H1 (cell line): ENCODE measurements around the gene CORO2B. TPM values are rescaled to one million over a fixed set of nuclear protein-coding genes. Genes with fewer than 3 reads are reported as not detected.
"Not testable (repeated sequence)": the region's sequence is repeated elsewhere in the genome, so short reads cannot be mapped to it uniquely, and the experiment has no call there.

Experiments
- CTCF ChIA-PET: fragments of 300-600 bp; sonication (Branson Sonifier 250); formaldehyde crosslinking; loops from one replicate; lab custom pipeline; 2021; ENCODE audit not compliant: partially characterized antibody; lab: Charles Lee
- POLR2A ChIA-PET: fragments of 300-600 bp; sonication (Branson Sonifier 250); formaldehyde crosslinking; loops from one replicate; lab custom pipeline; 2021; ENCODE audit warnings: inconsistent platforms; ENCODE audit not compliant: partially characterized antibody; lab: Charles Lee
- DNase-seq, 2 experiments: peaks; one replicate each; pipeline versions ENCODE4 v3.0.0 to v3.0.0-alpha.2; 2010 to 2022; ENCODE audit warnings: low spot score in 2 of 2, low read depth in 1 of 2, mixed read lengths in 1 of 2
- FAIRE-seq: peaks from 2 replicates; lab custom pipeline; 2011; peaks lifted over from hg19 to GRCh38; lab: Jason Lieb, UNC
- H2AFZ ChIP-seq: 2 replicates; pipeline ENCODE4 v1.8.1; 2012; ENCODE audit warnings: low read length, inconsistent platforms
- H2AK5ac ChIP-seq: 2 replicates; pipeline ENCODE4 v1.6.1; 2013; ENCODE audit warnings: low read depth, low read length
- H2BK120ac ChIP-seq: replicated peaks from 2 replicates; pipeline ENCODE3; 2013; ENCODE audit warnings: low read depth, low read length, inconsistent platforms
- H2BK12ac ChIP-seq: 2 replicates; pipeline ENCODE4 v1.6.1; 2013; ENCODE audit warnings: low read depth, low read length
- H2BK15ac ChIP-seq: 2 replicates; pipeline ENCODE4 v1.6.1; 2013; ENCODE audit warnings: low read length
- H2BK20ac ChIP-seq: 2 replicates; pipeline ENCODE4 v1.6.1; 2013; ENCODE audit warnings: low read length
- H2BK5ac ChIP-seq: 2 replicates; pipeline ENCODE4 v1.6.1; 2013; ENCODE audit warnings: low read depth, low read length
- H3K14ac ChIP-seq: 2 replicates; pipeline ENCODE4 v1.6.1; 2013; ENCODE audit warnings: inconsistent platforms; ENCODE audit not compliant: insufficient read length
- H3K18ac ChIP-seq: 2 replicates; pipeline ENCODE4 v1.6.1; 2013; ENCODE audit warnings: low read length; ENCODE audit errors: extremely low read depth
- H3K23ac ChIP-seq: 2 replicates; pipeline ENCODE4 v1.6.1; 2013; ENCODE audit warnings: inconsistent platforms; ENCODE audit not compliant: insufficient read length
- H3K23me2 ChIP-seq: 2 replicates; pipeline ENCODE4 v1.6.1; 2013; ENCODE audit warnings: low read depth, low read length
- H3K27ac ChIP-seq: 2 replicates; pipeline ENCODE4 v1.6.1; 2011; ENCODE audit warnings: low read depth, low read length, inconsistent platforms
- H3K27me3 ChIP-seq, 4 experiments: replicated peaks in 1 of 4; 1 replicate in 1 of 4; 2 replicates in 3 of 4; pipeline versions ENCODE4 v1.6.1 to v1.8.1; 2011 to 2013; ENCODE audit warnings: low read length in 3 of 4, mild to moderate bottlenecking in 3 of 4, inconsistent platforms in 2 of 4, mixed read lengths in 2 of 4, moderate library complexity in 1 of 4; ENCODE audit not compliant: control insufficient read depth in 3 of 4, insufficient read depth in 3 of 4; ENCODE audit errors: extremely low read depth in 1 of 4
- H3K36me3 ChIP-seq, 4 experiments: 2 replicates each; pipeline versions ENCODE4 v1.6.1 to v1.8.1; 2011 to 2013; ENCODE audit warnings: mild to moderate bottlenecking in 4 of 4, low read length in 3 of 4, moderate library complexity in 2 of 4, control low read depth in 1 of 4, inconsistent platforms in 1 of 4; ENCODE audit not compliant: insufficient read depth in 4 of 4, control insufficient read depth in 2 of 4
- H3K4ac ChIP-seq: replicated peaks from 2 replicates; pipeline ENCODE3; 2013; ENCODE audit warnings: low read length, low read depth, mixed read lengths, inconsistent platforms; ENCODE audit not compliant: insufficient read length
- H3K4me1 ChIP-seq, 4 experiments: replicated peaks in 1 of 4; 1 replicate in 1 of 4; 2 replicates in 3 of 4; pipeline versions ENCODE4 v1.6.1 to v1.8.1; 2011 to 2013; ENCODE audit warnings: low read length in 3 of 4, inconsistent platforms in 2 of 4, mixed read lengths in 1 of 4; ENCODE audit not compliant: insufficient read depth in 4 of 4, control insufficient read depth in 3 of 4
- H3K4me2 ChIP-seq, 2 experiments: 2 replicates each; pipeline versions ENCODE4 v1.6.1 to v1.8.1; 2011 to 2013; ENCODE audit warnings: low read depth in 2 of 2, low read length in 2 of 2, control low read depth in 1 of 2, inconsistent platforms in 1 of 2, mild to moderate bottlenecking in 1 of 2; ENCODE audit not compliant: insufficient read depth in 1 of 2
- H3K4me3 ChIP-seq, 4 experiments: fragments of 200-600, 300-600 bp in 1 of 4; sonication (generic), shearing (Covaris generic), sonication (Bioruptor Twin) in 1 of 4; 2 replicates each; pipeline versions ENCODE4 v1.5.1 to v1.8.1; 2011 to 2016; ENCODE audit warnings: low read length in 4 of 4, low read depth in 3 of 4, control low read depth in 2 of 4, inconsistent platforms in 2 of 4, mild to moderate bottlenecking in 2 of 4, mixed read lengths in 1 of 4, moderate library complexity in 1 of 4; ENCODE audit not compliant: insufficient read depth in 2 of 4; ENCODE audit errors: extremely low read depth in 1 of 4
- H3K56ac ChIP-seq: replicated peaks from 2 replicates; pipeline ENCODE3; 2013; ENCODE audit warnings: low read depth, mild to moderate bottlenecking, mixed read lengths, low read length, inconsistent platforms; ENCODE audit not compliant: insufficient read length
- H3K79me1 ChIP-seq: 2 replicates; pipeline ENCODE4 v1.6.1; 2013; ENCODE audit warnings: low read depth, low read length, control low read depth
- H3K79me2 ChIP-seq, 2 experiments: 2 replicates each; pipeline versions ENCODE4 v1.6.1 to v1.8.1; 2012 to 2013; ENCODE audit warnings: low read length in 2 of 2, mild to moderate bottlenecking in 2 of 2, inconsistent platforms in 1 of 2; ENCODE audit not compliant: insufficient read depth in 2 of 2, control insufficient read depth in 1 of 2
- H3K9ac ChIP-seq, 4 experiments: replicated peaks in 1 of 4; 1 replicate in 1 of 4; 2 replicates in 3 of 4; pipeline versions ENCODE4 v1.6.1 to v1.8.1; 2011 to 2013; ENCODE audit warnings: low read depth in 3 of 4, low read length in 3 of 4, control low read depth in 2 of 4, mild to moderate bottlenecking in 2 of 4, moderate library complexity in 2 of 4, inconsistent platforms in 1 of 4; ENCODE audit errors: extremely low read depth in 1 of 4
- H3K9me3 ChIP-seq, 2 experiments: 2 replicates each; pipeline versions ENCODE4 v1.6.1 to v1.8.1; 2012 to 2013; ENCODE audit warnings: mild to moderate bottlenecking in 2 of 2, moderate library complexity in 2 of 2, control low read depth in 1 of 2, inconsistent platforms in 1 of 2, low read depth in 1 of 2, low read length in 1 of 2, mixed read lengths in 1 of 2; ENCODE audit not compliant: insufficient read depth in 2 of 2
- H4K20me1 ChIP-seq, 2 experiments: replicated peaks in 1 of 2; 2 replicates each; pipeline versions ENCODE3 to v1.8.1; 2011 to 2013; ENCODE audit warnings: inconsistent platforms in 2 of 2, low read length in 2 of 2, mild to moderate bottlenecking in 1 of 2; ENCODE audit not compliant: insufficient read depth in 2 of 2, control insufficient read depth in 1 of 2
- H4K5ac ChIP-seq: 2 replicates; pipeline ENCODE4 v1.6.1; 2013; ENCODE audit warnings: low read length, low read depth, mixed read lengths, inconsistent platforms; ENCODE audit not compliant: insufficient read length
- H4K8ac ChIP-seq: 2 replicates; pipeline ENCODE4 v1.8.0; 2013; ENCODE audit warnings: mild to moderate bottlenecking, moderate library complexity, low read length, inconsistent platforms; ENCODE audit not compliant: insufficient read depth; ENCODE audit errors: extremely low read depth
- H4K91ac ChIP-seq: replicated peaks from 2 replicates; pipeline ENCODE3; 2013; ENCODE audit warnings: low read length, mixed read lengths, inconsistent platforms; ENCODE audit not compliant: insufficient read length
- ATF2 ChIP-seq: IDR thresholded peaks from 2 replicates; pipeline ENCODE4 v1.6.1; 2012; ENCODE audit warnings: low read length, inconsistent platforms
- E2F6 ChIP-seq: IDR thresholded peaks from 2 replicates; pipeline ENCODE4 v1.6.1; 2012; ENCODE audit warnings: inconsistent platforms
- EP300 ChIP-seq, 2 experiments: IDR thresholded peaks; 1 replicate in 1 of 2; 2 replicates in 1 of 2; pipeline ENCODE4 v1.6.1; 2011 to 2012; ENCODE audit warnings: low read depth in 2 of 2, low read length in 2 of 2, mild to moderate bottlenecking in 2 of 2, borderline replicate concordance in 1 of 2, inconsistent platforms in 1 of 2, moderate library complexity in 1 of 2
- POLR2A ChIP-seq, 2 experiments: IDR thresholded peaks; 1 replicate in 1 of 2; 2 replicates in 1 of 2; pipeline ENCODE4 v1.6.1; 2011; ENCODE audit warnings: low read depth in 2 of 2, low read length in 2 of 2, mild to moderate bottlenecking in 2 of 2; ENCODE audit errors: control extremely low read depth in 1 of 2
- SRF ChIP-seq: IDR thresholded peaks from 2 replicates; pipeline ENCODE4 v1.6.1; 2011; ENCODE audit warnings: mild to moderate bottlenecking, low read depth, low read length, moderate library complexity
- WGBS, 2 experiments: shearing (Covaris generic) in 1 of 2; methylation state at CpG; one replicate each; pipeline versions ENCODE4 v1.1.6 to v1.1.7; 2013 to 2015; ENCODE audit warnings: low lambda C conversion rate in 2 of 2, mixed read lengths in 2 of 2, inconsistent platforms in 1 of 2, low coverage in 1 of 2, missing lambda C conversion rate in 1 of 2; ENCODE audit not compliant: insufficient replicate concordance in 2 of 2, insufficient coverage in 1 of 2, insufficient read length in 1 of 2; ENCODE audit errors: extremely low coverage in 1 of 2, missing lambda C conversion rate in 1 of 2; 5-methylcytosine and 5-hydroxymethylcytosine counted together
- polyA plus RNA-seq, 7 experiments: library from polyadenylated mRNA; depleted of rRNA in 3 of 7; stranded (reverse) in 5 of 7; unstranded in 2 of 7; fragments of >200 nt in 5 of 7; fragments of 200-250 nt in 2 of 7; gene quantifications; 1 replicate in 5 of 7; 2 replicates in 1 of 7; 4 replicates in 1 of 7; pipeline versions ENCODE4 v1.2.1 to v1.2.3, GENCODE V29; 2011 to 2013; ENCODE audit warnings: missing spikeins in 2 of 7, mixed read lengths in 2 of 7
- total RNA-seq: library from RNA; stranded (reverse); fragmentation: NEBNext Ultra II Directional; extraction: Animal tissue kit (Norgen Biotek cat#: 25700); gene quantifications from 2 replicates; pipeline ENCODE4 v1.2.1, GENCODE V29; 2021

Gene CORO2B
- total and polyA plus RNA-seq, 2 of the 8 experiments (the other 6 are each of a cell fraction or from before 2014, with no cell fraction given), result 3.4 to 6.7 TPM

- no peak for TF ChIP-seq EP300 (IDR thresholded peaks at IDR 0.05; ENCODE audit: borderline replicate concordance in 1 of 2, low read depth in 2 of 2, low read length in 2 of 2)
- TF ChIP-seq E2F6, result no peak
- TF ChIP-seq POLR2A (IDR thresholded peaks at IDR 0.05; ENCODE audit: control extremely low read depth in 1 of 2, low read depth in 2 of 2, low read length in 2 of 2), result no peak
- no peak for TF ChIP-seq ATF2
- TF ChIP-seq SRF, result no peak
Measured at GRCh38 chr15:68603951-68604350, 25.2 kb downstream of the CORO2B start (continued).

GRCh38 chr15:68604840-68605478, 26.2 kb downstream of the CORO2B start:
- H3K9me3 ChIP-seq, H2BK20ac ChIP-seq, H2AFZ ChIP-seq, H2BK15ac ChIP-seq, H2BK5ac ChIP-seq, H3K27ac ChIP-seq, H3K56ac ChIP-seq, H3K27me3 ChIP-seq, H3K23ac ChIP-seq, H2BK120ac ChIP-seq, H2BK12ac ChIP-seq, POLR2A ChIA-PET, DNase-seq, H2AK5ac ChIP-seq, H3K4me2 ChIP-seq, H4K8ac ChIP-seq, H3K14ac ChIP-seq, H4K5ac ChIP-seq, FAIRE-seq, H4K91ac ChIP-seq, H3K79me1 ChIP-seq, H3K18ac ChIP-seq, H3K23me2 ChIP-seq, H3K36me3 ChIP-seq, H3K4ac ChIP-seq, H3K79me2 ChIP-seq, H3K4me3 ChIP-seq, H3K9ac ChIP-seq, H4K20me1 ChIP-seq: not testable (repeated sequence)
- WGBS, 2 experiments, result 88% methylated on average over 10 of the region's 10 CpGs; no CpG with 5 or more reads in 1 of the 2 experiments
- CTCF ChIA-PET, result interaction anchor here (1.6 to 2.6 kb wide), 3 partner anchors 11 to 24 kb away, joined by 4 to 6 read pairs (median 6); no protein-coding TSS in a partner anchor
- H3K4me1 ChIP-seq, result peaks cover 6 to 35% (median 25%) of the 10 kb centered on the region in 4 experiments
